ENCODE data around the gene AURKAIP1.
"Not testable (repeated sequence)": the region's sequence is repeated elsewhere in the genome, so short reads cannot be mapped to it uniquely, and the experiment has no call there.

Gene AURKAIP1

GRCh38 chr1:1385339-1385738, 10.3 kb upstream of the AURKAIP1 start:
- not testable (repeated sequence) for H3K9me3 ChIP-seq (ENCODE audit: control insufficient read depth in 2 of 2, low read length in 2 of 2); H3K27me3 ChIP-seq (ENCODE audit: control insufficient read depth in 1 of 2, insufficient read depth in 2 of 2, low read length in 2 of 2); H3K4me3 ChIP-seq (ENCODE audit: low read length in 2 of 2); H3K9ac ChIP-seq (ENCODE audit: low read length in 2 of 2); H3K4me1 ChIP-seq (ENCODE audit: control insufficient read depth, insufficient read depth, low read length); H3K27ac ChIP-seq (ENCODE audit: low read length)
- H3K36me3 ChIP-seq (ENCODE audit: control insufficient read depth in 2 of 2, insufficient read depth in 2 of 2, low read length in 2 of 2), result peaks cover 38% of the 10 kb centered on the region in 2 donors

DNA sequence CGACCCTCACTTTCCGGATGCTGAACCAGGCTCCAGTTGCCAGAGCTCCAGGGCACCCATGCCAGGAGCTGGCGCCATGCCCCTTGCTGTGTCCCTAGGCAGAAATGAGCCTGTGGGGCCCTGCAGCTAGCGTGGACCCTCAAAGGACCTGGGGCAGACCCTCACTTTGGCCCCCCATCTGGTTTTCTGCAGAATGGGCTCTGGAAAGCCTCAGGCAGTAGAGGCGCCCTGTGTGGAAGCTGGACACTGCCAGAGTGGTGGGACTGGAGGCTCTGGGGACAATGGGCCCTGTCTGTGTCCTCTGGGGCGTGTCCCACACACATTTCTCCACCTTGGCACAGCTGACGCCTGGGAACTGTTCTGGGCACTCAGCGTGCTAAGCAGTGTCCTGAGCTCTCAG, 6.3 kb upstream of the AURKAIP1 start:
- H3K4me1 ChIP-seq (ENCODE audit: control insufficient read depth, insufficient read depth, low read length), result no peaks in the 10 kb centered on the region
- no peak overlapping the region for H3K27ac ChIP-seq (ENCODE audit: low read length)
- H3K9ac ChIP-seq (ENCODE audit: low read length in 2 of 2), result no peak overlapping the region
- H3K36me3 ChIP-seq (ENCODE audit: control insufficient read depth in 2 of 2, insufficient read depth in 2 of 2, low read length in 2 of 2), result peaks cover 6 to 11% of the 10 kb centered on the region in 2 donors
- H3K4me3 ChIP-seq (ENCODE audit: low read length in 2 of 2), result no peak overlapping the region
- no peaks in the 10 kb centered on the region for H3K27me3 ChIP-seq (ENCODE audit: control insufficient read depth in 1 of 2, insufficient read depth in 2 of 2, low read length in 2 of 2)
- no peaks in the 10 kb centered on the region for H3K9me3 ChIP-seq (ENCODE audit: control insufficient read depth in 2 of 2, low read length in 2 of 2)

DNA sequence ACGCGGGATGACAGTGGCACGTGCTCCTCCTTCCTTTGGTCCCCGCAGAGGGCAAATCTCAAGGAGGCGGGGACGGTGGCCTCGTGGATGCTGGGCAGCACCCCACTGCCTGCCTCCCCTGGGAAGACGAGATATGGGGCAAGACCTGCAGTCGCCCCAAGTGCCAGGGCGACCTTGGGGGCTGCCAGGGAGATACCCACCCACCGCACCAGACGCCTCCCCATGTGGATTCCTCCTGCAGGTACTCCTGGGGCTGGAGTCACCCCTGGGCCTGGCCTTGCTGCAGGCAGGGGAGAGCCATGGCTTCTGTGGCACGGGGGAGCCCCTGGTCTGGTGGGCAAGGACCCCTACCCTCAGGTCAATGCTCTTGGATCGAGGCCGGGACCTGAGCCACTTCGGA, 5.9 kb upstream of the AURKAIP1 start:
- no peak overlapping the region for H3K27ac ChIP-seq (ENCODE audit: low read length)
- no peak overlapping the region for H3K9ac ChIP-seq (ENCODE audit: low read length in 2 of 2)
- peaks cover 2 to 7% of the 10 kb centered on the region in 2 donors for H3K36me3 ChIP-seq (ENCODE audit: control insufficient read depth in 2 of 2, insufficient read depth in 2 of 2, low read length in 2 of 2)
- no peak overlapping the region for H3K4me3 ChIP-seq (ENCODE audit: low read length in 2 of 2)
- no peaks in the 10 kb centered on the region for H3K27me3 ChIP-seq (ENCODE audit: control insufficient read depth in 1 of 2, insufficient read depth in 2 of 2, low read length in 2 of 2)
- H3K4me1 ChIP-seq (ENCODE audit: control insufficient read depth, insufficient read depth, low read length), result peaks cover 3% of the 10 kb centered on the region
- H3K9me3 ChIP-seq (ENCODE audit: control insufficient read depth in 2 of 2, low read length in 2 of 2), result no peaks in the 10 kb centered on the region

DNA sequence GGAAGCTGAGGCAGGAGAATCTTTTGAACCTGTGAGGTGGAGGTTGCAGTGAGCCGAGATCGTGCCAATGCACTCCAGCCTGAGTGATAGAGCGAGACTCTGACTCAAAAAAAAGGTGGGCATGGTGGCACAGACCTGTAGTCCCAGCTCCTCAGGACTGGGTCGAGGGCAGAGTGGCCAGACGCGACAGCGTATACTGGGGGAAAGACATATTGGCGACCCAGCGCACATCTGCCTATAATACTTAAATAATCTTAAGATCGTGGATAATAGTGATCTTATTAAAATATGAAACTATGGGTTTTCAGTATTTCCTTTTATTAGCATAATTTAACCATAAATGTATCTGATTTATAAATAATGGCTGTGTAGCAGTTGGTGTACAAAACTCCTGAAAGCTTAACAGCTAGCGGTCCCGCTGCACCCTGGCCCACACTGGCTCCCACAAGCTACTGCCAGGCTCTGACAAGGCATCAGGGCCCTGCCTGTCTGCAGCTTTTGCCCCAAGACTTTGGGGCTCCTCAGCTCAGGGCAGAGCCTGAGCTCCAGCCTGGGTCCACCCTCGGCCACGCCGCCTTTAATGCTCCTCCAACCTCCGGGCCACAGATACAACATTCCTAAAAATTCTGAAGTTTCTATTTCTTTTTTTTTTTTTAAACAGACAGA, 2.7 kb upstream of the AURKAIP1 start:
- Histone ChIP-seq H3K36me3 (ENCODE audit: control insufficient read depth in 2 of 2, insufficient read depth in 2 of 2, low read length in 2 of 2) (peaks cover 7% of the 10 kb centered on the region in 2 donors), H3K27ac (ENCODE audit: low read length) (no peak overlapping the region), H3K9ac (ENCODE audit: low read length in 2 of 2) (no peak overlapping the region), H3K9me3 (ENCODE audit: control insufficient read depth in 2 of 2, low read length in 2 of 2) (no peaks in the 10 kb centered on the region), H3K4me3 (ENCODE audit: low read length in 2 of 2) (no peak overlapping the region), H3K4me1 (ENCODE audit: control insufficient read depth, insufficient read depth, low read length) (peaks cover 20% of the 10 kb centered on the region), H3K27me3 (ENCODE audit: control insufficient read depth in 1 of 2, insufficient read depth in 2 of 2, low read length in 2 of 2) (no peaks in the 10 kb centered on the region)

GRCh38 chr1:1376551-1377226, 1.7 kb upstream of the AURKAIP1 start:
- no peak overlapping the region for H3K4me3 ChIP-seq (ENCODE audit: low read length in 2 of 2)
- no peak overlapping the region for H3K9ac ChIP-seq (ENCODE audit: low read length in 2 of 2)
- no peak overlapping the region for H3K27ac ChIP-seq (ENCODE audit: low read length)
- no peaks in the 10 kb centered on the region for H3K9me3 ChIP-seq (ENCODE audit: control insufficient read depth in 2 of 2, low read length in 2 of 2)
- peaks cover 28% of the 10 kb centered on the region for H3K4me1 ChIP-seq (ENCODE audit: control insufficient read depth, insufficient read depth, low read length)
- no peaks in the 10 kb centered on the region for H3K27me3 ChIP-seq (ENCODE audit: control insufficient read depth in 1 of 2, insufficient read depth in 2 of 2, low read length in 2 of 2)
- peaks cover 7% of the 10 kb centered on the region in 2 donors for H3K36me3 ChIP-seq (ENCODE audit: control insufficient read depth in 2 of 2, insufficient read depth in 2 of 2, low read length in 2 of 2)

- Histone ChIP-seq H3K4me1 (ENCODE audit: control insufficient read depth, insufficient read depth, low read length) (peaks cover 30% of the 10 kb centered on the region), H3K36me3 (ENCODE audit: control insufficient read depth in 2 of 2, insufficient read depth in 2 of 2, low read length in 2 of 2) (peaks cover 3 to 7% of the 10 kb centered on the region in 2 donors), H3K9ac (ENCODE audit: low read length in 2 of 2) (peak overlapping the region; percentile 89 to 96)
These were observed 448 bp downstream of the AURKAIP1 start for GRCh38 chr1:1374589-1374928.

DNA sequence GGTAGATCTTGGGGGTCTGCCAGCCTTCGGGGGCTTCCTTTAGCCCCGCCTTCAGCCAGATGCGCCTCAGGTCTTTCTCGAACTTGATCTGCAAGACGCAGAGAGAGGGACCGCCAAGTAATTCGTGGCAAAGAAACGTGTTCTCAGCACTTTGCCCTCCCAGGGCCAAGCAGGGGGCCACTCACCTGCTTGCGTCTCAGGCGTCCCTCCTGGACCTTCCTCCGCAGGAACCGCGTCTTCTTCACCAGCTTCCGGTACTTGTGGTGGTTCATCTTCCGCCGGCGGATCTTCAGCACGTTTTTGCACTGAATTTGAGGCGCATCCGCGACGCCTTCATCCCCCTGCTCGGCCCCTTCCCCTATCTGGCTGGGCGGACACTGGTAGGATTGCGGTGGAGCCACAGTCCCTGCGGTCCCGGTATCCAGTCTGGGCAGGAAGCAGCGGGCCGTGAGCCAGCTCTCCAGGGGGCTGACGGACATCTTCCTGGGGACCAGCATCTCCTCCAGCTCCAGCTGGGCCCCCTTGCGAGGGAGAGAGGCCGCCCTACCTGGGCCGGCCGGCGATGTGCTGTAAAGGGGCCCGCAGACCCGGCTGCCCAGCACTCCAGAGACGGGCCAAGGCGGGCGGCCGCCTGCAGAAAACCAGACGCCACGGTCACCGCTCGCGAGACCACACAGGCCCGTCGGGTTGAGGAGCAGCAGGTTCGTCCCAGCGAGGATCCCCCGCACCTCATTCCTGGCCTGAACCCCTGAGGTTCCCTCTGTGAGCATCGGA, 1.0 kb downstream of the AURKAIP1 start:
- no peaks in the 10 kb centered on the region for H3K9me3 ChIP-seq (ENCODE audit: control insufficient read depth in 2 of 2, low read length in 2 of 2)
- H3K27ac ChIP-seq (ENCODE audit: low read length), result peak overlapping the region; percentile 92
- H3K4me1 ChIP-seq (ENCODE audit: control insufficient read depth, insufficient read depth, low read length), result peaks cover 30% of the 10 kb centered on the region
- H3K9ac ChIP-seq (ENCODE audit: low read length in 2 of 2), result peak overlapping the region; percentile 89 to 96
- peak overlapping the region; percentile 85 to 86 for H3K4me3 ChIP-seq (ENCODE audit: low read length in 2 of 2)
- H3K27me3 ChIP-seq (ENCODE audit: control insufficient read depth in 1 of 2, insufficient read depth in 2 of 2, low read length in 2 of 2), result no peaks in the 10 kb centered on the region
- peaks cover 3 to 7% of the 10 kb centered on the region in 2 donors for H3K36me3 ChIP-seq (ENCODE audit: control insufficient read depth in 2 of 2, insufficient read depth in 2 of 2, low read length in 2 of 2)

More at GRCh38 chr1:1374589-1374928, 448 bp downstream of the AURKAIP1 start:
- Histone ChIP-seq H3K27me3 (ENCODE audit: control insufficient read depth in 1 of 2, insufficient read depth in 2 of 2, low read length in 2 of 2) (no peaks in the 10 kb centered on the region), H3K4me3 (ENCODE audit: low read length in 2 of 2) (peak overlapping the region; percentile 85 to 86), H3K9me3 (ENCODE audit: control insufficient read depth in 2 of 2, low read length in 2 of 2) (no peaks in the 10 kb centered on the region), H3K27ac (ENCODE audit: low read length) (peak overlapping the region; percentile 92)

GRCh38 chr1:1373051-1373814, 1.8 kb downstream of the AURKAIP1 start:
- no peaks in the 10 kb centered on the region for H3K9me3 ChIP-seq (ENCODE audit: control insufficient read depth in 2 of 2, low read length in 2 of 2)
- peaks cover 3 to 7% of the 10 kb centered on the region in 2 donors for H3K36me3 ChIP-seq (ENCODE audit: control insufficient read depth in 2 of 2, insufficient read depth in 2 of 2, low read length in 2 of 2)
- H3K27ac ChIP-seq (ENCODE audit: low read length), result no peak overlapping the region
- H3K27me3 ChIP-seq (ENCODE audit: control insufficient read depth in 1 of 2, insufficient read depth in 2 of 2, low read length in 2 of 2), result no peaks in the 10 kb centered on the region
- no peak overlapping the region for H3K9ac ChIP-seq (ENCODE audit: low read length in 2 of 2)
- H3K4me3 ChIP-seq (ENCODE audit: low read length in 2 of 2), result no peak overlapping the region
- H3K4me1 ChIP-seq (ENCODE audit: control insufficient read depth, insufficient read depth, low read length), result peaks cover 30% of the 10 kb centered on the region

DNA sequence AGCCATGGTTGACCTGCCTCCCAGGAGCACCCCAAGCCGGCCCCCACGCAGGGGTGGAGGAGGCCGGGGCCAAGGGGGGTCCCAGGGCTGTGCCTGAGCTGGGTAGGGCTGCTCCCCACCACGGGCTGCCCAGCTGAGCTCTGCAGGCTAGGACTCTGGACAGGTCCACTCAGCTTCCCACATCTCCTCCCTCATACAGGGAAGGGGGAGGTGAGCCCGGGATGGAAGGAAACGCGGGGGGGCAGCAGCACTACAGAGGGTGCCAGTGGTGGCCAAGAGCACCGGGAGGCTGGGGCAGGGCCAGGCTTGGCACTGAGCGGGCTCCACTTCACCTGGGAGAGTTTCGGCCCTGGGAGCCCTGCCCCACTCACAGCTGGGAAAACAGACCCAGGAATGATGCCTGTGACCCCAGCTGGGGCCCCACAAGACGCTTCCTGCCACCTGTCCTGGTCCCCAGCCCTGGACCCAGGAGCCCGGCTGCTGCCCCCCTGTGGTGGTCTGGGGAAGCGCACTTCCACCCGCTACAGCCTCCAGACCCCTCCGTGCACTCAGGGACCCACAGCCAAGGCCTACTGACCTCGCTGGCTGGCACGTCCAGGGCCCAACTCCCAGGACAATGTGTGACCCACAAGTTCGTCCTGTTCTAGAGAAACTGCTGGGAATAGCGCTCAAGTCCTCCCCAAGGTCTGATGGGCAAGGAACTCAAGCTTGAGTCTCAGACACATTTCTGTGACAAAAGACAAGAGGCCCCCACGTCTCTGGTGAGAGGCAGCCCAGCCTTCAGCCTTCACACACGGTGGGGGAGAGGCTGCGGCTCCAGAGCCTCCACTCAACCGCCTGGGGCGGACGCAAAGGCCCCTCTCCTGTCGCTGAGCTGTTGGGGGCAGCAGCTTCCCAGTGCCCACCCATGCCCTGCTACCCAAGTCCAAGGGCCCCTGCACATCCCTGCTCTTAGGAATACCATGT, 3.0 kb downstream of the AURKAIP1 start:
- no peak overlapping the region for H3K9ac ChIP-seq (ENCODE audit: low read length in 2 of 2)
- peaks cover 3 to 7% of the 10 kb centered on the region in 2 donors for H3K36me3 ChIP-seq (ENCODE audit: control insufficient read depth in 2 of 2, insufficient read depth in 2 of 2, low read length in 2 of 2)
- no peak overlapping the region for H3K27ac ChIP-seq (ENCODE audit: low read length)

More for the DNA sequence above, 3.0 kb downstream of the AURKAIP1 start:
- Histone ChIP-seq H3K4me3 (ENCODE audit: low read length in 2 of 2) (peak overlapping the region in 1 of 2 donors; percentile 15), H3K4me1 (ENCODE audit: control insufficient read depth, insufficient read depth, low read length) (peaks cover 30% of the 10 kb centered on the region), H3K9me3 (ENCODE audit: control insufficient read depth in 2 of 2, low read length in 2 of 2) (no peaks in the 10 kb centered on the region), H3K27me3 (ENCODE audit: control insufficient read depth in 1 of 2, insufficient read depth in 2 of 2, low read length in 2 of 2) (no peaks in the 10 kb centered on the region)
